Activated CD4-positive, alpha-beta T cell treated with anti-CD3 and anti-CD28 coated beads, Interleukin-2, Interleukin-6, amounts not matched to agents 100 ng/mL and 50 ng/mL, durations not matched to agents 16 hours and 8 hours (primary cell): Measurements from ENCODE around the gene RRM2.

Source experiments
- DNase-seq: peaks from one replicate; pipeline ENCODE4 v3.0.0-alpha.2; 2020

The RRM2 gene

DNA sequence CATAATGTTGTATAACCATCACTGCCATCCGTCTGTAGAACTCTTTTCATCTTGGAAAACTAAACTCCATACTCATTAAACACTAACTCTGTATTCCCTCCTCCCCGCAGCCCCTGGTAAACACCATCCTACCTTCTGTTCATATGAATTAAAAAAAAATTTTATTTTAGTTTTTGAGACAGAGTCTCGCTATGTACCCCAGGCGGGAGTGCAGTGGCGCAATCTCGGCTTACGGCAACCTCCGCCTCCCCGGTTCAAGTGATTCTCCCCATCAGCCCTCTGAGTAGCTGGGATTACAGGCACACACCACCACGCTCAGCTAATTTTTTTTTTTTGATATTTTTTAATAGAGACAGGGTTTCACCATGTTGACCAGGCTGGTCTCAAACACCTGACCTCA is 52.9 kb downstream of the RRM2 start:
- DNase-seq = no peak

DNA sequence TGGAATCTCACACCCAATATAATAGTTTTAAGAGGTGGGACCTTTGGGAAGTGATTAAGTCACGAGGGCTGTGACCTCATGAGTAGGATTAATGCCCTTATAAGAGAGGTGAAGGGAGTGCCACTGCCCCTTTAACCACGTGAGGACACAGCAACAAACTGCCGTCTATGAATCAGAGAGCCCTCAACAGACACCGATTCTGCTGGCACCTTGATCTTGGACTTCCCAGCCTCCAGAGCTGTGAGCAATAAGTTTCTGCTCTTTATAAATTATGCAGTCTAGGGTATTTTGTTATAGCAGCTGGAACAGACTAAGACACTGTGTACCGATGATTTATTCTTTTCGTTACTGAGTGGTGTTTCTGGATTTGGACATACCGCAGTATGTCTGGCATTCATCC is 56.2 kb downstream of the RRM2 start:
- DNase-seq = no peak

- no peak for DNase-seq
These were observed 56.9 kb downstream of the RRM2 start for GRCh38 chr2:10179422-10179821.

DNA sequence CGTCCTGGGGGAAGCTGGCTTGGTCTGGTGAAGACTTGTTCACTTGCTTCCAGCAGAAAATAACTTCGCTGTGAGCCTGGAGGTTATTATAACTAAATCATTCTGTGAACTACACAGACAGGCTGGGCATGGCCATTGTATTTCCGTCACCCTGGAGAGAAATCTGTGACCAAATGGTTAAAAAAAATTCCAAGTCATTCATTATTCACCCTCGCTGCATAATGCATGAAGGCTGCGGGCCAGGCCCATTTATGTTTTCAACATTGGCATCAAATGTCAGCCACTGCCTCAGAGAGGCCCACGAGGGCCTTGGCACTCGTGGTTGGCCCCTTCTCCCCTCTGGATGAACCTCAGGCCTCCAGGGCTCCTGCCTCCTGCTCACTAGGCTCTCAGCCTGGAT is 57.7 kb downstream of the RRM2 start:
- no peak for DNase-seq
